ENCODE data around the gene SMC3. TPM values are rescaled to one million over a fixed set of nuclear protein-coding genes. Genes with fewer than 3 reads are reported as not detected.
A peak's percentile ranks its signal among the peaks of the same experiment; 100 is the strongest.

SMC3 gene
- total RNA-seq, 2 experiments from 2014 or later = 38.4 to 73.4 TPM

GRCh38 chr10:110647136-110647430 is 79.6 kb downstream of the SMC3 start:
- no peak for DNase-seq (ENCODE audit: low spot score)
- Histone ChIP-seq H2AFZ (ENCODE audit: low read length) (no peak overlapping the region), H3K36me3 (ENCODE audit: insufficient read depth, low read length) (no peaks in the 10 kb centered on the region), H4K20me1 (ENCODE audit: insufficient read depth, low read length) (no peaks in the 10 kb centered on the region), H3K4me1 (ENCODE audit: insufficient read depth, low read length, poor library complexity, severe bottlenecking) (peaks cover 73% of the 10 kb centered on the region), H3K9me2 (ENCODE audit: insufficient read depth, low read length) (no peaks in the 10 kb centered on the region), H3K79me2 (ENCODE audit: insufficient read depth, low read depth, low read length) (no peaks in the 10 kb centered on the region), H3K9me3 (ENCODE audit: low read length) (no peaks in the 10 kb centered on the region), H3K27ac (ENCODE audit: low read depth, low read length, poor library complexity, severe bottlenecking) (no peak overlapping the region), H3K4me2 (ENCODE audit: low read length) (0 out of 2 replicates have a peak overlapping the region, but pooled peaks have one; percentile 10), H3K4me3 (ENCODE audit: low read depth, low read length, poor library complexity, severe bottlenecking) (no peak overlapping the region)
- BruUV-seq (replicated peaks) = no TSS peak
- intact Hi-C loops (cut with micrococcal nuclease; ENCODE audit: unreplicated experiment) = loop anchor here (10.0 kb wide), 1 partner anchor 732 kb away; no protein-coding TSS in a partner anchor
- ChIA-PET POLR2A (interaction anchor here (0.6 to 1.7 kb wide), 7 partner anchors 9 to 313 kb away, joined by 3 to 9 read pairs (median 3); no protein-coding TSS in a partner anchor), CTCF (ENCODE audit: unreplicated experiment) (interaction anchor here (0.5 kb wide), 1 partner anchor 73 kb away, joined by 3 read pairs; no protein-coding TSS in a partner anchor)
- TF ChIP-seq CTCF (conservative IDR thresholded peaks at IDR 0.05; ENCODE audit: low read length) (no peak), EZH2phosphoT487 (IDR thresholded peaks at IDR 0.05; ENCODE audit: borderline replicate concordance, low read depth, low read length) (no peak)

- intact Hi-C loops (cut with micrococcal nuclease; ENCODE audit: unreplicated experiment) = loop anchor here (10.0 kb wide), 1 partner anchor 734 kb away; no protein-coding TSS in a partner anchor
- ChIA-PET CTCF (ENCODE audit: unreplicated experiment) (no interaction called here), POLR2A (interaction anchor here (0.7 to 2.0 kb wide), 14 partner anchors 8 to 344 kb away, joined by 3 to 9 read pairs (median 4); no protein-coding TSS in a partner anchor)
- peak overlapping the region; percentile 78 for H3K4me2 ChIP-seq (ENCODE audit: low read length)
- no peaks in the 10 kb centered on the region for H3K79me2 ChIP-seq (ENCODE audit: insufficient read depth, low read depth, low read length)
- no peak for DNase-seq (ENCODE audit: low spot score)
- no peak for TF ChIP-seq EZH2phosphoT487 (IDR thresholded peaks at IDR 0.05; ENCODE audit: borderline replicate concordance, low read depth, low read length)
- TF ChIP-seq CTCF (conservative IDR thresholded peaks at IDR 0.05; ENCODE audit: low read length) = peak; percentile 49; the same call in 1 of the 2 replicates
- H2AFZ ChIP-seq (ENCODE audit: low read length) = peak overlapping the region; percentile 80; the same call in 1 of the 2 replicates
- H3K9me2 ChIP-seq (ENCODE audit: insufficient read depth, low read length) = no peaks in the 10 kb centered on the region
- H3K4me1 ChIP-seq (ENCODE audit: insufficient read depth, low read length, poor library complexity, severe bottlenecking) = peaks cover 76% of the 10 kb centered on the region
- BruUV-seq (replicated peaks) = no TSS peak
- peak overlapping the region; percentile 85 for H3K27ac ChIP-seq (ENCODE audit: low read depth, low read length, poor library complexity, severe bottlenecking)
- H3K9me3 ChIP-seq (ENCODE audit: low read length) = no peaks in the 10 kb centered on the region
- H3K36me3 ChIP-seq (ENCODE audit: insufficient read depth, low read length) = no peaks in the 10 kb centered on the region
- no peak overlapping the region for H3K4me3 ChIP-seq (ENCODE audit: low read depth, low read length, poor library complexity, severe bottlenecking)
- H4K20me1 ChIP-seq (ENCODE audit: insufficient read depth, low read length) = no peaks in the 10 kb centered on the region
Measured at GRCh38 chr10:110648692-110649346, 81.3 kb downstream of the SMC3 start.

Data from OCI-LY7 (cell line).